Fibroblast of peridontal ligament (primary cell): ENCODE measurements around the gene SMTN.
A peak's percentile ranks its signal among the peaks of the same experiment; 100 is the strongest.

ENCODE experiments used
- DNase-seq: peaks from one replicate; pipeline ENCODE4 v3.0.0-alpha.2; 2010; ENCODE audit errors: extremely low read depth

SMTN gene

GRCh38 chr22:31127181-31127772 lies 46.2 kb downstream of the SMTN start:
- DNase-seq: no peak

GRCh38 chr22:31128156-31128555 lies 47.0 kb downstream of the SMTN start:
- no peak for DNase-seq

- DNase-seq: no peak
Observed at GRCh38 chr22:31130873-31131272, 49.8 kb downstream of the SMTN start.

GRCh38 chr22:31133911-31134310 lies 52.8 kb downstream of the SMTN start:
- no peak for DNase-seq

GRCh38 chr22:31134688-31135087 lies 53.6 kb downstream of the SMTN start:
- DNase-seq: no peak

- DNase-seq: no peak
Observed at GRCh38 chr22:31135706-31136105, 54.6 kb downstream of the SMTN start.

GRCh38 chr22:31136155-31136554 lies 55.0 kb downstream of the SMTN start:
- no peak for DNase-seq

GRCh38 chr22:31136711-31137110 lies 55.6 kb downstream of the SMTN start:
- no peak for DNase-seq

GRCh38 chr22:31137721-31138120 lies 56.6 kb downstream of the SMTN start:
- DNase-seq: no peak

- DNase-seq: no peak
Observed at GRCh38 chr22:31138126-31138525, 57.0 kb downstream of the SMTN start.

GRCh38 chr22:31139066-31139465 lies 57.9 kb downstream of the SMTN start:
- no peak for DNase-seq

GRCh38 chr22:31139866-31140716 lies 59.0 kb downstream of the SMTN start, which contains the start of gene PLA2G3:
Gene PLA2G3 (minus strand): TSS chr22:31140508. CDS start chr22:31140354, 154 bp downstream.
- peak; percentile 39 for DNase-seq

GRCh38 chr22:31140746-31141145 lies 59.6 kb downstream of the SMTN start:
- no peak for DNase-seq

- DNase-seq: no peak
Observed at GRCh38 chr22:31141551-31141950, 60.4 kb downstream of the SMTN start.

- no peak for DNase-seq
Observed at GRCh38 chr22:31142285-31142684, 61.2 kb downstream of the SMTN start.

- DNase-seq: no peak
Observed at GRCh38 chr22:31143038-31143437, 61.9 kb downstream of the SMTN start.

GRCh38 chr22:31143537-31143936 lies 62.4 kb downstream of the SMTN start:
- DNase-seq: no peak

GRCh38 chr22:31144223-31144622 lies 63.1 kb downstream of the SMTN start:
- DNase-seq: no peak

GRCh38 chr22:31148488-31148887 lies 67.4 kb downstream of the SMTN start:
- peak; percentile 16 for DNase-seq

GRCh38 chr22:31148953-31149627 lies 68.0 kb downstream of the SMTN start:
- peak; percentile 82 for DNase-seq

- no peak for DNase-seq
Observed at GRCh38 chr22:31150615-31151014, 69.5 kb downstream of the SMTN start.

- no peak for DNase-seq
Observed at GRCh38 chr22:31151872-31152271, 70.8 kb downstream of the SMTN start.

- DNase-seq: no peak
Observed at GRCh38 chr22:31153357-31153756, 72.2 kb downstream of the SMTN start.
